Measurements from ENCODE around the gene KRT20. TPM values are rescaled to one million over a fixed set of nuclear protein-coding genes. Genes with fewer than 3 reads are reported as not detected.

The KRT20 gene
- total RNA-seq, 4 donors from 2014 or later, result not detected

DNA sequence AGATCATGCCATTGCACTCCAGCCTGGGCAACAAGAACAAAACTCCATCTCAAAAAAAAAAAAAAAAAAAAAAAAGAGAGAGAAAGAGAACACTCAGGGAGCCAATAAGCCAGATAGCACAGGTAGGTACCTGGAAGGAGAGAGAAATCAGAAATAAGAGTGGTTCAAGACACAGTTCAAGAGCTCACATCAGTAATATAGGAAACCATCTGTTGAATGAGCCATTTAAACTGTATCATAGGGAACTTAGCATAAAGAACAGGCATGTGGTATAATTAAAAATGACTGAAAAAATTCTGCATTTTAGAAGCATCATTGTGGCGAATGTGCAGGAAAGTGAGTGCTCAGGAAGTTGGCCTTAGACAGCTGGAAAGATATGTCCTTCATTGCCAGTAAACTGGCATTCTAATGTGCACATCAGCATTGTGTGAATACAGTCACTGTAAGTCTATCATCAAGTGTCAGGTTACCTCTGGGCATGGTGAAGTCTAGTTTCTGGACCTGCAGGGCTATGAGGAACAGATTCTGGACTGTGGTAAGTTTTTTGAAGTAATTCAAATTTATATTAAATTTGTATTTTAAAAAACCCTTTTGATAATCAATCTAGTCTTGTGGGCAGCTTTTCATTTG, 38.4 kb downstream of the KRT20 start:
- H3K4me3 ChIP-seq, result no peak overlapping the region
- no peak overlapping the region for H3K27ac ChIP-seq
- no peaks in the 10 kb centered on the region for H3K36me3 ChIP-seq
- no peaks in the 10 kb centered on the region for H3K9me3 ChIP-seq
- no peaks in the 10 kb centered on the region for H3K4me1 ChIP-seq
- no peaks in the 10 kb centered on the region for H3K27me3 ChIP-seq
- 86% methylated on average over 1 of the region's 1 CpG for WGBS, 2 donors
- no peak for DNase-seq (ENCODE audit: low spot score in 2 of 2)
- TF ChIP-seq EP300 (IDR thresholded peaks at IDR 0.05) (no peak), POLR2A (IDR thresholded peaks at IDR 0.05) (no peak)
- TF ChIP-seq, protein P1, sequence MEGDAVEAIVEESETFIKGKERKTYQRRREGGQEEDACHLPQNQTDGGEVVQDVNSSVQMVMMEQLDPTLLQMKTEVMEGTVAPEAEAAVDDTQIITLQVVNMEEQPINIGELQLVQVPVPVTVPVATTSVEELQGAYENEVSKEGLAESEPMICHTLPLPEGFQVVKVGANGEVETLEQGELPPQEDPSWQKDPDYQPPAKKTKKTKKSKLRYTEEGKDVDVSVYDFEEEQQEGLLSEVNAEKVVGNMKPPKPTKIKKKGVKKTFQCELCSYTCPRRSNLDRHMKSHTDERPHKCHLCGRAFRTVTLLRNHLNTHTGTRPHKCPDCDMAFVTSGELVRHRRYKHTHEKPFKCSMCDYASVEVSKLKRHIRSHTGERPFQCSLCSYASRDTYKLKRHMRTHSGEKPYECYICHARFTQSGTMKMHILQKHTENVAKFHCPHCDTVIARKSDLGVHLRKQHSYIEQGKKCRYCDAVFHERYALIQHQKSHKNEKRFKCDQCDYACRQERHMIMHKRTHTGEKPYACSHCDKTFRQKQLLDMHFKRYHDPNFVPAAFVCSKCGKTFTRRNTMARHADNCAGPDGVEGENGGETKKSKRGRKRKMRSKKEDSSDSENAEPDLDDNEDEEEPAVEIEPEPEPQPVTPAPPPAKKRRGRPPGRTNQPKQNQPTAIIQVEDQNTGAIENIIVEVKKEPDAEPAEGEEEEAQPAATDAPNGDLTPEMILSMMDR (IDR thresholded peaks at IDR 0.05), result no peak

DNA sequence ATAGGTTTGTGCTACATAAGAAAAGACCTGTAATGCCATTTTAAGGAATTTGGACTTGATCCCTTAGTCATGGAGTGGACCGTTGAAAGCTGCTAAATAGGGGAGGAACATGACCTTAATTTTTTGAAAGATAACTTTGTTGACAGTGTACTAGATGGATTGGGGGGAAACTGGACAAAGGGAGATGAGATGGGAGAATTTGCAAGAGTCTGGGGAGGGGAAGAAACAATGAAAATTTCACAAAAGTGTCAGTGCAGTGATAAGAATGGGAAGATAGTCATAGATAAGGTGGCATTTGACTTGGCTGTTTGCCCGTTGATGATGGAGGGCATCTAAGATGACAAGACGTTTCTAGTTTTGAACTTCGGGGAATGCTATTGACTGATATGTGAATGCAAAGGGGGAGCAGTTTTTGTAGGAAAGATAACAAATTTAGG, 40.4 kb downstream of the KRT20 start:
- TF ChIP-seq POLR2A (IDR thresholded peaks at IDR 0.05), result no peak
- TF ChIP-seq, protein P1 (IDR thresholded peaks at IDR 0.05), result no peak
- TF ChIP-seq EP300 (IDR thresholded peaks at IDR 0.05), result no peak
- WGBS, 2 donors, result 76 to 82% methylated on average over 4 of the region's 4 CpGs

DNA sequence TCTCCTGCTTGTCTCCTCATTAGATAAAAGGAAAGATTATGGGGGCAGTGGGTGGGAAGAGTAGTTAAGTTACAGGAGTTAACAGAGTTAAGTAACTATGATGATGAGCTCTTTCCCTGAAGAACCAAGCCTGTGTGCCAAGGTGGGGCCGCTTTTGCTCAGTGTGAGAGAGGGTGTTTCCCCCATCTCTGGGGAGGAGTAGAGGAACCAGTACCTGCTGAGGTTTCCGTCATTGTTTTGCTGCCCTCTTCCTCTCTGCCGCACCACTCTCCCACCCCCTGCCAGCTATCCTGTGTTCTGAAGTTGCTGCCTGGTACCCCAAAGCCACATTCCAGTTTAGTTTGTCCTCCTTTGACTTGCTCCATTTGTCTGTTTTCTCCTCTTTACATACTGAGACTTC, 41.8 kb downstream of the KRT20 start:
- Histone ChIP-seq H3K4me3 (no peak overlapping the region), H3K9me3 (no peaks in the 10 kb centered on the region), H3K27me3 (no peaks in the 10 kb centered on the region), H3K27ac (no peak overlapping the region), H3K4me1 (no peaks in the 10 kb centered on the region), H3K36me3 (no peaks in the 10 kb centered on the region)
- WGBS, 2 donors, result 77% methylated on average over 3 of the region's 3 CpGs
- TF ChIP-seq EP300 (IDR thresholded peaks at IDR 0.05), result no peak
- no peak for TF ChIP-seq POLR2A (IDR thresholded peaks at IDR 0.05)
- TF ChIP-seq, protein P1 (IDR thresholded peaks at IDR 0.05), result no peak
- no peak for DNase-seq (ENCODE audit: low spot score in 2 of 2)

More for the DNA sequence above, 40.4 kb downstream of the KRT20 start:
- Histone ChIP-seq H3K4me1 (no peaks in the 10 kb centered on the region), H3K36me3 (no peaks in the 10 kb centered on the region), H3K9me3 (no peaks in the 10 kb centered on the region), H3K4me3 (no peak overlapping the region), H3K27ac (no peak overlapping the region), H3K27me3 (no peaks in the 10 kb centered on the region)
- DNase-seq (ENCODE audit: low spot score in 2 of 2), result no peak

DNA sequence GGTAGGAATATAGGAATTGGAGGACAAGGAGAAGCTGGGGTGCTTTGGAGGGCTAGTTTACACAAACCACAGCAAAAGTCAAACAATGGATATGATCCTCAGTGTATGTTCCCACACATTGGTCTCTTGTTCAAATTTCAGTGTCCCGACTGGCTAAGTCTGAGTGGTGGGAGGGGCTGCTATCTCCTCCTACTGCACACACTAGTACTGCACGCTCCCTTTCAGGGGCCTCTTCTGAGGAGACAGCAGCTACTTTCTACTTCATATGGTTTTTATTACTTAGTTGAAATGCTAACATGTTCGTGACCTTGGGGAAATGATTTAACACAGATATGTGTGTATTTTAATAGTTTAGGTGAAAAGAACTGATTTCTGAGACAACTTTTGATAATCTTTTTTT, 43.8 kb downstream of the KRT20 start:
- WGBS, 2 donors, result 71 to 76% methylated on average over 3 of the region's 3 CpGs
- Histone ChIP-seq H3K27me3 (no peaks in the 10 kb centered on the region), H3K4me1 (no peaks in the 10 kb centered on the region), H3K4me3 (no peak overlapping the region), H3K27ac (no peak overlapping the region), H3K9me3 (no peaks in the 10 kb centered on the region), H3K36me3 (peaks cover 0 to 4% (median 0%) of the 10 kb centered on the region in 3 donors)
- no peak for DNase-seq (ENCODE audit: low spot score in 2 of 2)
- TF ChIP-seq, protein P1 (IDR thresholded peaks at IDR 0.05), result no peak
- TF ChIP-seq EP300 (IDR thresholded peaks at IDR 0.05) (no peak), POLR2A (IDR thresholded peaks at IDR 0.05) (no peak)

DNA sequence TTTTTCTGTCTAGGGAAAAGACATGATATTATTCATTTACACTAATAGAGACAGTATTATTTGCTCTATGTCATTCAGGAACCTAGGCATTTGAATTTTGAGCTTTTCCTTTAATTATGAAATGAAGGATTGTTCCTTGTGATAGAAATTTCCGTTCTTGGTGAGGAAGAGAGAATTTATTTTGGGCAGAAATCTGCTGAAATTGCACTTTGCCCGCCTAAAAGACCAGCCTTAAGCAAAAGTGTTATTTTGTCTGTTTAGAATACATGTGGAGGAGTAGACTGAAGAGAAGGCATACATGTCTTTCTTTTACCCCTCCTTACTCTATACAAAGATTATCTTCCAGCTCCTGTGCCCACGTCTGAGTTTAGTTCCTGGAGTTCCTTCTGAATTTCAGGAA, 45.8 kb downstream of the KRT20 start:
- no peak for TF ChIP-seq EP300 (IDR thresholded peaks at IDR 0.05)
- Histone ChIP-seq H3K36me3 (peaks cover 0 to 21% (median 0%) of the 10 kb centered on the region in 3 donors), H3K27me3 (no peaks in the 10 kb centered on the region), H3K9me3 (no peaks in the 10 kb centered on the region), H3K4me1 (no peaks in the 10 kb centered on the region), H3K4me3 (no peak overlapping the region), H3K27ac (no peak overlapping the region)
- no peak for DNase-seq (ENCODE audit: low spot score in 2 of 2)
- 41 to 48% methylated on average over 3 of the region's 3 CpGs for WGBS, 2 donors
